K562 (cell line): ENCODE data around the gene NINJ2.

Experiments used
- CBFA2T3 ChIP-seq: fragments of 450-650 bp; IDR thresholded peaks from 2 replicates; pipeline ENCODE4 v1.6.1; 2017
- CTCF ChIP-seq, 3 experiments: IDR thresholded peaks in 2 of 3; conservative IDR thresholded peaks in 1 of 3; 2 replicates each; pipeline ENCODE4 v1.5.1; 2011 to 2012; ENCODE audit warnings: low read length in 3 of 3, mild to moderate bottlenecking in 3 of 3, control low read depth in 2 of 3, improper control_type of control experiment in 1 of 3, inconsistent platforms in 1 of 3, low read depth in 1 of 3, mixed read lengths in 1 of 3, moderate library complexity in 1 of 3; ENCODE audit not compliant: insufficient read depth in 2 of 3
- EZH2 ChIP-seq: IDR thresholded peaks from 2 replicates; pipeline ENCODE4 v1.6.1; 2012; ENCODE audit warnings: low read depth, mild to moderate bottlenecking, inconsistent platforms, low read length, borderline replicate concordance
- MYNN ChIP-seq, 2 experiments: sonication (generic); formaldehyde crosslinking in 1 of 2; IDR thresholded peaks; 2 replicates each; pipeline versions ENCODE4 v1.5.0 to v1.6.1; 2016 to 2020; ENCODE audit warnings: antibody characterized with exemption in 1 of 2, missing genetic modification reagents in 1 of 2
- NFRKB ChIP-seq: fragments of 450-650 bp; IDR thresholded peaks from 2 replicates; pipeline ENCODE4 v1.6.1; 2016; ENCODE audit warnings: low read depth
- PCBP2 ChIP-seq: fragments of 200-400 bp; formaldehyde crosslinking; IDR thresholded peaks from 2 replicates; pipeline ENCODE4 v1.6.1; 2018; ENCODE audit warnings: low read length, low read depth, mild to moderate bottlenecking, moderate library complexity; ENCODE audit not compliant: poor library complexity, severe bottlenecking
- POLR2AphosphoS5 ChIP-seq: IDR thresholded peaks from 2 replicates; pipeline ENCODE4 v1.6.1; 2011; ENCODE audit warnings: mild to moderate bottlenecking, low read depth, low read length, moderate library complexity; ENCODE audit not compliant: control insufficient read depth, insufficient read depth
- TBL1XR1 ChIP-seq, 2 experiments: IDR thresholded peaks; 2 replicates each; pipeline ENCODE4 v1.6.1; 2012; ENCODE audit warnings: improper control_type of control experiment in 2 of 2, low read length in 2 of 2, mild to moderate bottlenecking in 1 of 2
- ZBTB7A ChIP-seq: IDR thresholded peaks from 2 replicates; pipeline ENCODE4 v1.6.1; 2011; ENCODE audit warnings: low read depth, mild to moderate bottlenecking, low read length, moderate library complexity, borderline replicate concordance; ENCODE audit not compliant: control insufficient read depth
- ZNF655 ChIP-seq: fragments of 250-450 bp; sonication (Bioruptor Pico); IDR thresholded peaks from 2 replicates; pipeline ENCODE4 v1.5.0; 2021
- TF ChIP-seq, protein P1 (sequence below): sonication (generic); formaldehyde crosslinking; IDR thresholded peaks from 2 replicates; pipeline ENCODE4 v1.8.1; 2023; ENCODE audit warnings: mild to moderate bottlenecking, missing genetic modification reagents

- TF ChIP-seq, protein P1, sequence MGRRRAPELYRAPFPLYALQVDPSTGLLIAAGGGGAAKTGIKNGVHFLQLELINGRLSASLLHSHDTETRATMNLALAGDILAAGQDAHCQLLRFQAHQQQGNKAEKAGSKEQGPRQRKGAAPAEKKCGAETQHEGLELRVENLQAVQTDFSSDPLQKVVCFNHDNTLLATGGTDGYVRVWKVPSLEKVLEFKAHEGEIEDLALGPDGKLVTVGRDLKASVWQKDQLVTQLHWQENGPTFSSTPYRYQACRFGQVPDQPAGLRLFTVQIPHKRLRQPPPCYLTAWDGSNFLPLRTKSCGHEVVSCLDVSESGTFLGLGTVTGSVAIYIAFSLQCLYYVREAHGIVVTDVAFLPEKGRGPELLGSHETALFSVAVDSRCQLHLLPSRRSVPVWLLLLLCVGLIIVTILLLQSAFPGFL, result no peak
- TF ChIP-seq CTCF (IDR thresholded peaks at IDR 0.05 in 2 of 3, conservative IDR thresholded peaks at IDR 0.05 in 1 of 3; ENCODE audit: insufficient read depth in 2 of 3, low read depth in 1 of 3, low read length in 3 of 3), result no peak
- TF ChIP-seq POLR2AphosphoS5, result no peak
- no peak for TF ChIP-seq MYNN (IDR thresholded peaks at IDR 0.05)
- TF ChIP-seq MYNN (CRISPR knock-in tag; IDR thresholded peaks at IDR 0.05), result no peak
- no peak for TF ChIP-seq CBFA2T3
- no peak for TF ChIP-seq PCBP2
- no peak for TF ChIP-seq ZBTB7A
- no peak for TF ChIP-seq ZNF655 (CRISPR knock-in tag)
- TF ChIP-seq NFRKB, result no peak
- no peak for TF ChIP-seq EZH2
- no peak for TF ChIP-seq TBL1XR1 (IDR thresholded peaks at IDR 0.05; ENCODE audit: low read length in 2 of 2)
Measured at GRCh38 chr12:593396-594270, 69.6 kb downstream of the NINJ2 start.
